OCI-LY7 (cell line): ENCODE measurements around the gene PGRMC2. TPM values are rescaled to one million over a fixed set of nuclear protein-coding genes. Genes with fewer than 3 reads are reported as not detected.

ENCODE experiments used
- BruUV-seq: library from RNA; stranded (reverse); fragments of 400-500 nt; replicated peaks from 2 replicates; lab custom pipeline; 2021; lab: Mats Ljungman, UMichigan
- CTCF ChIA-PET: fragments of 300-600 bp; sonication (Branson Sonifier 250); formaldehyde crosslinking; loops from one replicate; lab custom pipeline; 2022; ENCODE audit warnings: antibody characterized with exemption; ENCODE audit not compliant: unreplicated experiment; lab: Charles Lee
- POLR2A ChIA-PET: fragments of 300-600 bp; sonication (Branson Sonifier 250); formaldehyde crosslinking; loops from one replicate; lab custom pipeline; 2022; ENCODE audit warnings: antibody characterized with exemption; lab: Charles Lee
- DNase-seq: peaks from one replicate; pipeline ENCODE4 v3.0.0-alpha.2; 2015; ENCODE audit warnings: low spot score
- H2AFZ ChIP-seq: fragments of 200-600 bp; sonication (generic), shearing (Covaris generic); 2 replicates; pipeline ENCODE4 v1.6.1; 2014; ENCODE audit warnings: mild to moderate bottlenecking, antibody characterized with exemption, low read length, moderate library complexity
- H3K27ac ChIP-seq: fragments of 200-600 bp; sonication (generic); 2 replicates; pipeline ENCODE4 v1.5.1; 2014; ENCODE audit warnings: mixed run types, low read depth, mild to moderate bottlenecking, moderate library complexity, low read length, inconsistent platforms; ENCODE audit not compliant: poor library complexity, severe bottlenecking
- H3K36me3 ChIP-seq: fragments of 200-600 bp; sonication (generic); 2 replicates; pipeline ENCODE4 v1.6.1; 2014; ENCODE audit warnings: mild to moderate bottlenecking, antibody characterized with exemption, low read length, moderate library complexity, mixed read lengths; ENCODE audit not compliant: insufficient read depth
- H3K4me1 ChIP-seq: fragments of 200-600 bp; sonication (generic); 2 replicates; pipeline ENCODE4 v1.5.1; 2014; ENCODE audit warnings: mild to moderate bottlenecking, low read length; ENCODE audit not compliant: insufficient read depth, poor library complexity, severe bottlenecking
- H3K4me2 ChIP-seq: fragments of 200-600 bp; sonication (generic); 2 replicates; pipeline ENCODE4 v1.6.1; 2014; ENCODE audit warnings: mild to moderate bottlenecking, low read length
- H3K4me3 ChIP-seq: fragments of 200-600 bp; sonication (generic); 2 replicates; pipeline ENCODE4 v1.5.1; 2014; ENCODE audit warnings: mild to moderate bottlenecking, low read depth, low read length; ENCODE audit not compliant: poor library complexity, severe bottlenecking
- H3K79me2 ChIP-seq: fragments of 200-600 bp; sonication (generic); 2 replicates; pipeline ENCODE4 v1.6.1; 2016; ENCODE audit warnings: low read depth, mild to moderate bottlenecking, low read length, moderate library complexity, mixed read lengths; ENCODE audit not compliant: insufficient read depth
- H3K9me2 ChIP-seq: fragments of 200-600 bp; sonication (generic); 2 replicates; pipeline ENCODE4 v1.6.1; 2016; ENCODE audit warnings: mild to moderate bottlenecking, low read length, mixed read lengths; ENCODE audit not compliant: insufficient read depth
- H3K9me3 ChIP-seq: fragments of 200-600 bp; sonication (generic); 2 replicates; pipeline ENCODE4 v1.6.1; 2014; ENCODE audit warnings: mild to moderate bottlenecking, mixed run types, low read length, mixed read lengths
- H4K20me1 ChIP-seq: fragments of 200-600 bp; sonication (generic); 2 replicates; pipeline ENCODE4 v1.6.1; 2014; ENCODE audit warnings: mild to moderate bottlenecking, antibody characterized with exemption, low read length, moderate library complexity, mixed read lengths; ENCODE audit not compliant: insufficient read depth
- EZH2phosphoT487 ChIP-seq: fragments of 200-600 bp; sonication (generic); IDR thresholded peaks from 2 replicates; pipeline ENCODE4 v1.6.1; 2018; ENCODE audit warnings: low read depth, borderline replicate concordance, mild to moderate bottlenecking, mixed run types, antibody characterized with exemption, low read length, moderate library complexity, mixed read lengths
- intact Hi-C: fragments of 100-400 bp; cut with micrococcal nuclease; formaldehyde crosslinking; loops from one replicate; pipeline ENCODE4 v1.10.0; 2022; ENCODE audit not compliant: unreplicated experiment
- total RNA-seq, 2 experiments: library from RNA; depleted of rRNA in 1 of 2; stranded (reverse); fragments of >200 nt in 1 of 2; shearing (Covaris generic) in 1 of 2; gene quantifications; 2 replicates each; pipeline ENCODE4 v1.2.3, GENCODE V29; 2014 to 2022
- TF ChIP-seq, protein P1 (sequence below): fragments of 200-600 bp; sonication (generic); conservative IDR thresholded peaks from 2 replicates; pipeline ENCODE4 v1.5.1; 2014; ENCODE audit warnings: mild to moderate bottlenecking, antibody characterized with exemption, low read length, moderate library complexity, mixed read lengths

PGRMC2 gene
- total RNA-seq, 2 experiments from 2014 or later: 10.5 to 45.3 TPM

DNA sequence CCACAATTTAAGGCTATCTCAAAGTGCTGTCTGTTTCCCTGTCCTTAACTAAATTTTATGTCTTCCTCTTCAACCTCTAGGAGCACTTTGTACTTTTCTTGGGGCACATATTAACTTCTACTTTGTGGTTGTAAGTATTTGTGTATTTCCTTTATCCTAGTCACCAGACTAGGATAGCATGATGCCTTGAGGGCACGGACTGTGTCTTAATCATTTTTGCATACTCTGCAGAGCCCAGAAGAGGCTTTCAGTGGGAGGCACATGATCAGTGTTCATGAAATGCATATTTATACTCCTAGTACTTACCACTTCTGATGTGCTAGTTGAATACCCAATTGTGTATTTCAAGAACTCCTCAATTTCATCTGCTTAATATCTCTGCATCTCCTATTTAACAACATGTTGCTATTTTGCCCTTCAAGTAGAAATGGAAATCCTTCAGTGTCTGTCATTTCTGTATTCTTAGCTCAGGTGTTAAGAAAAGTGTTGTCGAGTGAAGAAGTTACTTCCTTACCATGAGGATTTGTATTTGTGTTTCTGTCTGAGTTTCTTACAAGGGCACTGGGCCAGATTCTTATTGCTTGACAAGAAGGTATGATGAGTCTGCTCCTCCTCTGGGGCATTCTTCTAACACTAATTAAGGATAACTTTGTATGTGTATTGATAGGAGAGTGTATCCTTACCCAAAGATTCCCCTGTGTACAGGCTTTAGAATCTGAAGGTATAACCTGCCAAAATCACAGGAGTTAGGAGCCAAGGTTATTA, 28.3 kb upstream of the PGRMC2 start:
- Histone ChIP-seq H2AFZ (no peak overlapping the region), H3K9me2 (no peaks in the 10 kb centered on the region), H3K4me2 (no peak overlapping the region), H4K20me1 (no peaks in the 10 kb centered on the region), H3K27ac (no peak overlapping the region), H3K4me1 (no peaks in the 10 kb centered on the region), H3K79me2 (no peaks in the 10 kb centered on the region), H3K4me3 (no peak overlapping the region), H3K36me3 (0 out of 2 replicates have a peak, but pooled peaks cover 5% of the 10 kb centered on the region), H3K9me3 (no peaks in the 10 kb centered on the region)
- BruUV-seq: no TSS peak
- CTCF ChIA-PET: no interaction called here
- POLR2A ChIA-PET: no interaction called here
- TF ChIP-seq, protein P1, sequence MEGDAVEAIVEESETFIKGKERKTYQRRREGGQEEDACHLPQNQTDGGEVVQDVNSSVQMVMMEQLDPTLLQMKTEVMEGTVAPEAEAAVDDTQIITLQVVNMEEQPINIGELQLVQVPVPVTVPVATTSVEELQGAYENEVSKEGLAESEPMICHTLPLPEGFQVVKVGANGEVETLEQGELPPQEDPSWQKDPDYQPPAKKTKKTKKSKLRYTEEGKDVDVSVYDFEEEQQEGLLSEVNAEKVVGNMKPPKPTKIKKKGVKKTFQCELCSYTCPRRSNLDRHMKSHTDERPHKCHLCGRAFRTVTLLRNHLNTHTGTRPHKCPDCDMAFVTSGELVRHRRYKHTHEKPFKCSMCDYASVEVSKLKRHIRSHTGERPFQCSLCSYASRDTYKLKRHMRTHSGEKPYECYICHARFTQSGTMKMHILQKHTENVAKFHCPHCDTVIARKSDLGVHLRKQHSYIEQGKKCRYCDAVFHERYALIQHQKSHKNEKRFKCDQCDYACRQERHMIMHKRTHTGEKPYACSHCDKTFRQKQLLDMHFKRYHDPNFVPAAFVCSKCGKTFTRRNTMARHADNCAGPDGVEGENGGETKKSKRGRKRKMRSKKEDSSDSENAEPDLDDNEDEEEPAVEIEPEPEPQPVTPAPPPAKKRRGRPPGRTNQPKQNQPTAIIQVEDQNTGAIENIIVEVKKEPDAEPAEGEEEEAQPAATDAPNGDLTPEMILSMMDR: no peak
- no peak for DNase-seq
- intact Hi-C loops: no loop called here

DNA sequence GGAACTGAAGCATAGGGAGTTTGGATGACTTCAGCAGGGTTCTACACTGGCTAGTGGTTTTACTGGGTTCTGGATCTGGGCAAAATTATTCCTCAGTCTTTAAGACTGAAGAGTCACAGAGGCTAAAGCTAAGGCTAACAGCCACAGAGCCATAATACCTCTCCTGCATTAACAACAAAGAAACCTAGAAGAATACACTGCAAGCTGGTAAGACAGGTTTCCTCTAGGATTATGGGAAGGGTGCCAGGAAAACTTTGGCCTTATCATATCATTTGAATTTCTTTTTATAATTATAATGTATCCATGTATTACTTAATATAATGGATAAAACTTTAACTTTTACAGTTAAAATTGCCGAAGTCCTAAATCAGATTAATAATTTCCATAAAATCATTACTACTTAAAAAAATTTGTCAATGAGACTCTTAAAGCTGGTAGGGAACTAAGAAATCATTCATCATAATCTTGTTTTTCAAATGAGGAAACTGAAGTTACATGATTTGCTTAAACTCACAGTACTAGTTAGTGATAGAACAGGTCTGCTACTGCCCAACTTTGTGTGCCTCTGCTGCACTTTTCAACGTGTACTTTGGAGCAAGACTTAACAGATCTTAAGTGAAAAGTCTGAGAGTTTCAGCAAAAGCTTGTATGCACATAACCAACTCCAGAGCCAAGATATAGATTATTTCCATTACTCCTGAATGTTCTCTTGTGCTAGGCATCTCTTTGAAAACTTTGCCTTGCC, 24.2 kb upstream of the PGRMC2 start:
- ChIA-PET CTCF (interaction anchor here (1.7 kb wide), 1 partner anchor 8 kb away, joined by 6 read pairs; no protein-coding TSS in a partner anchor), POLR2A (interaction anchor here (0.6 to 0.9 kb wide), 2 partner anchors 20 to 349 kb away, joined by 3 read pairs; no protein-coding TSS in a partner anchor)
- Histone ChIP-seq H3K4me3 (no peak overlapping the region), H2AFZ (no peak overlapping the region), H4K20me1 (no peaks in the 10 kb centered on the region), H3K4me1 (no peaks in the 10 kb centered on the region), H3K4me2 (no peak overlapping the region), H3K9me2 (no peaks in the 10 kb centered on the region), H3K79me2 (no peaks in the 10 kb centered on the region), H3K27ac (no peak overlapping the region), H3K36me3 (0 out of 2 replicates have a peak, but pooled peaks cover 5% of the 10 kb centered on the region), H3K9me3 (no peaks in the 10 kb centered on the region)
- no peak for TF ChIP-seq EZH2phosphoT487
- TF ChIP-seq, protein P1: no peak
- intact Hi-C loops: no loop called here
- no peak for DNase-seq
- BruUV-seq: no TSS peak
